ENCODE results near the gene ERMAP. TPM values are rescaled to one million over a fixed set of nuclear protein-coding genes. Genes with fewer than 3 reads are reported as not detected.

The ERMAP gene
- total and polyA plus RNA-seq, 2 of the 8 experiments (the other 6 are each of a cell fraction or from before 2014, with no cell fraction given) = 2.5 to 3.9 TPM

GRCh38 chr1:42847111-42847595, 30.2 kb downstream of the ERMAP start:
- Histone ChIP-seq H3K79me2 (ENCODE audit: control insufficient read depth in 1 of 2, insufficient read depth in 2 of 2, low read length in 2 of 2) (peaks cover 11 to 22% of the 10 kb centered on the region in 2 experiments; a peak in 3 of 4 replicates), H4K5ac (ENCODE audit: insufficient read length, low read depth, low read length) (no peak overlapping the region), H3K27me3 (replicated peaks in 1 of 4; ENCODE audit: control insufficient read depth in 3 of 4, extremely low read depth in 1 of 4, insufficient read depth in 3 of 4, low read length in 3 of 4) (no peaks in the 10 kb centered on the region), H3K4ac (replicated peaks; ENCODE audit: insufficient read length, low read depth, low read length) (no peak overlapping the region), H2AK5ac (ENCODE audit: low read depth, low read length) (no peak overlapping the region; the same call in 1 of the 2 replicates), H3K23me2 (ENCODE audit: low read depth, low read length) (peaks cover 12% of the 10 kb centered on the region), H2AFZ (ENCODE audit: low read length) (no peak overlapping the region), H3K79me1 (ENCODE audit: low read depth, low read length) (peaks cover 10% of the 10 kb centered on the region), H4K91ac (replicated peaks; ENCODE audit: insufficient read length, low read length) (no peak overlapping the region), H2BK5ac (ENCODE audit: low read depth, low read length) (no peak overlapping the region), H3K14ac (ENCODE audit: insufficient read length) (no peak overlapping the region), H2BK20ac (ENCODE audit: low read length) (no peak overlapping the region), H3K27ac (ENCODE audit: low read depth, low read length) (no peak overlapping the region), H4K8ac (ENCODE audit: extremely low read depth, insufficient read depth, low read length) (0 out of 2 replicates have a peak overlapping the region, but pooled peaks have one; percentile 88), H3K36me3 (ENCODE audit: control insufficient read depth in 2 of 4, insufficient read depth in 4 of 4, low read length in 3 of 4) (peaks cover 10 to 31% (median 22%) of the 10 kb centered on the region in 4 experiments; a peak in 6 of 8 replicates), H2BK120ac (replicated peaks; ENCODE audit: low read depth, low read length) (no peak overlapping the region), H2BK15ac (ENCODE audit: low read length) (peak overlapping the region; percentile 24; the same call in 1 of the 2 replicates), H3K56ac (replicated peaks; ENCODE audit: insufficient read length, low read depth, low read length) (peak overlapping the region; percentile 42), H3K23ac (ENCODE audit: insufficient read length) (no peak overlapping the region), H3K4me2 (ENCODE audit: insufficient read depth in 1 of 2, low read depth in 2 of 2, low read length in 2 of 2) (peak overlapping the region; percentile 88 to 100), H3K18ac (ENCODE audit: extremely low read depth, low read length) (0 out of 2 replicates have a peak overlapping the region, but pooled peaks have one; percentile 2), H3K4me1 (replicated peaks in 1 of 4; ENCODE audit: control insufficient read depth in 3 of 4, insufficient read depth in 4 of 4, low read length in 3 of 4) (peaks cover 2 to 9% (median 5%) of the 10 kb centered on the region in 4 experiments; a peak in 6 of 7 replicates), H3K9ac (replicated peaks in 1 of 4; ENCODE audit: extremely low read depth in 1 of 4, low read depth in 3 of 4, low read length in 3 of 4) (peak overlapping the region in 3 of 4 experiments; percentile 32 to 81 (median 71); a peak in 6 of 7 replicates), H4K20me1 (replicated peaks in 1 of 2; ENCODE audit: control insufficient read depth in 1 of 2, insufficient read depth in 2 of 2, low read length in 2 of 2) (peaks cover 0 to 9% of the 10 kb centered on the region in 2 experiments), H2BK12ac (ENCODE audit: low read depth, low read length) (no peak overlapping the region), H3K9me3 (ENCODE audit: insufficient read depth in 2 of 2, low read depth in 1 of 2, low read length in 1 of 2) (peaks cover 0 to 8% of the 10 kb centered on the region in 2 experiments; a peak in 2 of 4 replicates), H3K4me3 (ENCODE audit: extremely low read depth in 1 of 4, insufficient read depth in 2 of 4, low read depth in 3 of 4, low read length in 4 of 4) (peak overlapping the region; percentile 79 to 82 (median 81))
- 7% methylated on average over 6 of the region's 6 CpGs; no CpG with 5 or more reads in 1 of the 2 experiments for WGBS, 2 experiments (ENCODE audit: extremely low coverage in 1 of 2, insufficient coverage in 1 of 2, insufficient read length in 1 of 2, insufficient replicate concordance in 2 of 2, low coverage in 1 of 2, low lambda C conversion rate in 2 of 2, missing lambda C conversion rate in 1 of 2)
- no peak for FAIRE-seq
- DNase-seq (ENCODE audit: low read depth in 1 of 2, low spot score in 2 of 2) = no peak
- CTCF ChIA-PET (ENCODE audit: partially characterized antibody) = interaction anchor here (0.6 to 5.0 kb wide), 13 partner anchors 9 to 245 kb away, joined by 3 to 30 read pairs (median 3); partner anchors contain the start of gene ERMAP
- POLR2A ChIA-PET (ENCODE audit: partially characterized antibody) = interaction anchor here (0.6 to 3.6 kb wide), 15 partner anchors 9 to 189 kb away, joined by 3 to 21 read pairs (median 7); partner anchors contain the start of genes ERMAP, P3H1, PPIH and SVBP
- TF ChIP-seq BACH1 (IDR thresholded peaks at IDR 0.05; ENCODE audit: low read length) (no peak), CHD2 (IDR thresholded peaks at IDR 0.05; ENCODE audit: low read length) (no peak), RXRA (IDR thresholded peaks at IDR 0.05; ENCODE audit: insufficient read depth, low read depth, low read length) (no peak), EP300 (IDR thresholded peaks at IDR 0.05; ENCODE audit: borderline replicate concordance in 1 of 2, low read depth in 2 of 2, low read length in 2 of 2) (no peak), ASH2L (IDR thresholded peaks at IDR 0.05; ENCODE audit: low read length) (no peak), PHF8 (conservative IDR thresholded peaks at IDR 0.05; ENCODE audit: low read depth, low read length) (no peak), SRF (IDR thresholded peaks at IDR 0.05; ENCODE audit: low read depth, low read length) (no peak), CTBP2 (IDR thresholded peaks at IDR 0.05; ENCODE audit: borderline replicate concordance, insufficient read depth, insufficient read length, low read length) (no peak), TCF12 (IDR thresholded peaks at IDR 0.05; ENCODE audit: low read depth, low read length) (no peak), EZH2 (IDR thresholded peaks at IDR 0.05; ENCODE audit: low read depth, low read length, severe bottlenecking) (no peak), USF2 (IDR thresholded peaks at IDR 0.05; ENCODE audit: low read length) (no peak)

All from H1 (cell line).